Activated T-cell treated with anti-CD3 and anti-CD28 coated beads for 1 hour (primary cell): ENCODE measurements around the gene TMBIM1.
"Not testable (repeated sequence)": the region's sequence is repeated elsewhere in the genome, so short reads cannot be mapped to it uniquely, and the experiment has no call there.

Experiments
- DNase-seq: peaks from one replicate; pipeline ENCODE4 v3.0.0-alpha.2; 2020; ENCODE audit warnings: low read depth

Gene TMBIM1

GRCh38 chr2:218318241-218318640 is 25.9 kb upstream of the TMBIM1 start:
- DNase-seq, result no peak

DNA sequence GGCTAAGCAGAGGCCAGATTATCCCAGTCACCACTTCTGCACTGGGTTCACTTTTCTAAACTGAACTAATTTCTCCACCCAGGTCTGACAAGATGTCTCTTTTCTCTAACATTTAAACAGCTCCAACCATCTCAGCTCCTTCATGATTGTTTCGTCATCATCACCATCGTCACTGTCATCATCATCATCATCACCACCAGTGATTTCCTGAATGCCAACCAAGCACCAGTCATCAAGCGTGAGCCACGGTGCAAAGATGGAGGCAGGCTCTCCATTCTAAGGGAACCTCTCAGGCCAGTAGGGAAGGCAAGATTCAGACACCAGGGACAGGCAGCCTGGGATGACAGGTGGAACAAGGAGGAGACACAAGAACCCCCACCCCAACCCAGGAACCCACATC is 25.5 kb upstream of the TMBIM1 start:
- DNase-seq, result no peak

- no peak for DNase-seq
Measured at GRCh38 chr2:218317303-218317630, 25.0 kb upstream of the TMBIM1 start.

DNA sequence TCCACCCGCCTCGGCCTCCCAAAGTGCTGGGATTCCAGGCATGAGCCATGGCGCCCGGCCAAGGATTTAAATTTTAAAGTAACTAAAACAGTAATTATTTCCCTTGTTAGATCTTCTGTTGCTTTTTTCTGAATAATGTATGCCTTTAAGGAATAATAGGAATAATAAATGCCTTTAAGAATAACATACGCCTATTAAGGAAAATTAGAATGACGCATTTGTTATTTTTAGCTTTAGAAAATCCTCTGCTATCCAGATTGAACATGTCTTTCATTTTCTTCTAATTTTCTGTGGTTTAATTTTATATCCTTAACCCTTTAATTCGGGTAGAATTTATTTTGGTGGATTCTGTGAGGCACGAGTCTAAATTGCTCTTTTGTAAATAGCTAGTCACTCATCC is 23.1 kb upstream of the TMBIM1 start:
- DNase-seq, result no peak

DNA sequence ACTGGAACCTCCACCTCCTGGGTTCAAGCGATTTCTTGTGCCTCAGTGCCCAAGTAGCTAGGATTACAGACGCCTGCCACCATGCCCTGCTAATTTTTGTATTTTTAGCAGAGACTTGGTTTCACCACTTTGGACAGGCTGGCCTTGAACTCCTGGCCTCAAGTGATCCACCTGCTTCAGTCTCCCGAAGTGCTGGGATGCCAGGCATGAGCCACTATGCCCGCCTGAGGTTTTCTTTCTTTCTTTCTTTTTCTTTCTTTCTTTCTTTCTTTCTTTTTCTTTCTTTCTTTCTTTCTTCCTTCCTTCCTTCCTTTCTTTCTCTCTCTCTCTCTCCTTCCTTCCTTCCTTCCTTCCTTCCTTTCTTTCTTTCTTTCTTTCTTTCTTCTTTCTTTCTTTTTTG is 22.5 kb upstream of the TMBIM1 start:
- not testable (repeated sequence) for DNase-seq

DNA sequence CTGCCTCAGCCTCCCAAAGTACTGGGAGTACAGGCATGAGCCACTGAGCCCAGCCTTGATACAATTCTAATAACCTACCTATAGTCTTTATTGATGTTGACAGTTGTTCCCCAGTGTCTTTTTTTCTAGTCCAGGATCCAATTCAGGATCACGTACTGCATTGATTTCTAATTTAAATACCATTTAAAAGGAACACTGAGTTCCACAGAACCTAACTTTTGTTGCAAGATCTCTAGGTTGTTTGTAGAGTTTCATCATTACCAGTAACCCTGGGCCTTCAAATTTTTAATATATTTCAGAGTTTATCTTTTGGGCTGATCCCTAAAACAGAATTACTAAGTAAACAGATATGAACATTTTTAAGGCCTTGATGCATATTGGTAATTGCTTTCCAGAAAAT is 21.1 kb upstream of the TMBIM1 start:
- no peak for DNase-seq

GRCh38 chr2:218312267-218312756 is 20.0 kb upstream of the TMBIM1 start:
- no peak for DNase-seq

DNA sequence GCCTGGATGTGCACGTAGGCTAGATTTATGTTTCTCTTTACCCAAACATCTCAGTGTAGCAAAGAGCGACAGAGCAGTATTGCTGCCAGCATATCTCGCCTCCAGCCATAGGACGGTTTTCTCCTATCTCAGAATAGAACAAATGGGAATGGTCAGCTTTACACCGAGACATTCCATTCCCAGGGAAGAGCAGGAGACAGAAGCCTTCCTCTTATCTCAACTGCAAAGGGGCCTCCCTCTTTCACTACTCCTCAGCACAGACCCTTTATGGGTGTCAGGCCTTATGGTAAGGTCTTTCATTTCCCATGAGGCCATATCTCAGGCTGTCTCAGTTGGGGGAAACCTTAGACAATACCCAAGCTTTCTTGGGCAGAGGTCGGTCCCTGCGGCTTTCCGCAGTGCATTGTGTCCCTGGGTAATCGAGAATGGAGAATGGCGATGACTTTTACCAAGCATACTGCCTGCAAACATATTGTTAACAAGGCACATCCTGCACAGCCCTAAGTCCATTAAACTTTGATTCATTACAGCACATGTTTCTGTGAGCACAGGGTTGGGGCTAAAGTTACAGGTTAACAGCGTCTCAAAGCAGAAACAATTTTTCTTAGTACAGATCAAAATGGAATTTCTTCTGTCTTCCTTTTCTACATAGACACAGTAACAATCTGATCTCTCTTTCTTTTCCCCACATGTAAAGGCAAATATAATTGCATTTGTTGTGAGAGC is 19.4 kb upstream of the TMBIM1 start:
- not testable (repeated sequence) for DNase-seq

- DNase-seq, result no peak
Measured at GRCh38 chr2:218310853-218311540, 18.7 kb upstream of the TMBIM1 start.

DNA sequence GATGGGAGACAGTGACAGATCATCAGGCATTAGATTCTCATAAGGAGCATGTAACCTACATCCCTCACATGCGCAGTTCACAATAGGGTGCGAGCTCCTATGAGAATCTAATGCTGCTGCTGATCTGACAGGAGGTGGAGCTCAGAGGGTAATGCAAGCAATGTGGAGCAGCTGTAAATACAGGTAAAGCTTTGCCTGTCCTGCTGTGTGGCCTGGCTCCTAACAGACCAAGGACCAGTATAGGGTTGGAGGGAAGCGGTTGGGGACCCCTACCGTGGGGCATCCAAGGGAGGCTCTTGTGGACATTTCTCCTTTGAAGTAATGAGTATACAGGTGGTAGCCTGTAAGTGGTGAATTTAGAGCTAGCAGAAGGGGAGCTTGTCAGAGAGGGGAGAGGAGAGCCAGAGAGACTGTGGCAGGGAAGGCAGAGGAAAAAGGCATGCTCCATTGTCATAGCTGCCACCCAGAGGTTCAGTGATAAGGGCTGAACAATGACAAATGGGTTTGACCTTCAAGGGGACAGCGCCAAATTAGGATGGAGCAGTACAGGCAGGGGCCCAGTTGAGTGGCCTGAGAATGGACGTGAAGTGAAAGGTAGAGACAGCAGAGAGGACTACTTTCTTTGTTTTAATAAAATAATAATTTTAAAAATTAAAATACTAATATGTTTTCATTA is 15.2 kb upstream of the TMBIM1 start:
- no peak for DNase-seq

GRCh38 chr2:218306184-218306920 is 14.0 kb upstream of the TMBIM1 start:
- no peak for DNase-seq

DNA sequence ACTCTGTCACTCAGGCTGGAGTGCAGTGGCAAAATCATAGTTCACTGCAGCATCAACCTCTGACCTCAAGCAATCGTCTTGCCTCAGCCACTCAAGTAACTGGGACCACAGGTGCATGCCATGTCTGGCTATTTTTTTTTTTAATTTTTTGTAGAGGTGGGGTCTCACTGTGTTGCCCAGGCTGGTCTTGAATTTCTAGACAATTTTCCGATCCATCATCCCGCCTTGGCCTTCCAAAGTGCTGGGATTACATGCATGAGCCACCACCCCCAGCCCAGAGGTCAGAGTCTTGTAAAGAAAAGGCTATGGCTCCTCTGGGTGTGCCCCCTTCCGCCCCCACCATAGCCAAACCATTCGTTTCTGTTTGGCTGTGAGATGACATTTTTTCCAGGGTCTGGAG is 13.1 kb upstream of the TMBIM1 start:
- no peak for DNase-seq

DNA sequence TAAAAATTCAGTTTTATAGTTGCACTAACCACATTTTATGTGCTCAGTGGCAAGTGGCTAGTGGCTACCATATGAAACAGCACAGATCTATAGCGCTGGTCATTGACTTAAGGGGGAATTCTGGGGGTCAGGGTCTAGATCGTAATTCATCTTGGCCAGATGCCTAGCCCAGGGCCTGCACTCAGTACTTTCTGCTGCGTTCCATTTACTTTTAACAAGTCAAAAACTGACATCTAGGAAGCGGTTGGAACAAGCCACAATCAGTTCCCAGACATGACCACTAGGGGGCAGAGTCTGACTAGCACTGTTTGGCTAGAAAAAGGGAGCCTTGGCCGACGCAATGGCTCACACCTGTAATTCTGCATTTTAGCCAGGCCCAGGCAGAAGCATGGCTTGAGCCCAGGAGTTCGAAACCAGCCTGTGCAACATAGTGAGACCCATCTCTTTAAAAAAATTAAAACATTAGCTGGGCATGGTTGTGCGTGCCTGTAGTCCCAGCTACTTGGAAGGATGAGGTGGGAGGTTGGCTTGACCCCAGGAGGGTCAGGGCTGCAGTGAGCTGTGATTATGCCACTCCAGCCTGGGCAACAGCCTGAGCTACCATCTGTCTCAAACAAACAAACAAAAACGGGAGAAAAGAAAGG is 9.0 kb upstream of the TMBIM1 start:
- DNase-seq, result peak; percentile 83

DNA sequence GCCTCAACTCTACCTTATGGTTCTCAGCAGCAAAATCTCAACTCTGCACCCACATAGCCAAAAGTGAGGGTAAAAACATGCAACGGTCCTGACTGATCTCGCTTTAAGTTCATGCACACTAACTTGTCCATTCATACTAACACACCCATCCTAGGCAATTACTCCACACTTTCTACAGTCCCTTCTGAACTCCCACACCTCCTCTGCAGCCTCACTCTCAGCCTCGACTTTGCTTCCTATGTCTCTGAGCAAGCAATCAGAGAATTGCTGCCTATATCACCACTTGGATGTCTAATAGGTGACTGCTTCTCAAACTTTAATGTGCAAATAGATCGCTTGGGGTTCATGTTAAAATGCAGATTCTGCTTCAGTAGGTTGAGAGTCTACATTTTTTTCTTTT is 7.8 kb upstream of the TMBIM1 start:
- DNase-seq, result no peak

DNA sequence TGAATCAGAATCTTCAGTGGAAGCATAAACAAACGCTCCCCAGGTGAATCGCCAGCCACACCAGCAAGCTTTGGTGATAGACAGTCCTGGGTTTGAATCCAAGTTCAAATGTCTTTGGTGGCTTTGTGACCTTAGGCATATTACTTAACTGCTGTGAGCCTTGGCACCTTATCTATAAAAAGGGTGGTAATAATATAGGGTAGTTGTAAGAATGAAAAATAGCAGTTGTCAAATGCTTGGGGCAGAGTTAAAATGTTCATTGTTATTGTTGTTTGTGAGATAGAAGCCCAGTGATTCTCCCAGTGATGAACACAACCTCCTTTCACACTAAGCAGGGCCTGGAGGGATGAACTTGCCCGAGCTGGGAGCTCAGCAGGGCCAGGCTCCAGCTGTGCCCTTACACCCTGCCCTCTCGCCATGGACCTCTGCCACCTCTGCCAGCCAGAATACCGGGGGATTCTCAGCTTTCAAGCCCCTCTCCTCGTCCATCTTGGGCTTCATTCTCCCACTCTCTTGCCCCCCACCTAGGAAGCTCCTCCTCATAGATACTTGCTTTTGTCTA is 6.1 kb upstream of the TMBIM1 start:
- no peak for DNase-seq

- DNase-seq, result no peak
Measured at GRCh38 chr2:218296847-218297246, 4.5 kb upstream of the TMBIM1 start.

DNA sequence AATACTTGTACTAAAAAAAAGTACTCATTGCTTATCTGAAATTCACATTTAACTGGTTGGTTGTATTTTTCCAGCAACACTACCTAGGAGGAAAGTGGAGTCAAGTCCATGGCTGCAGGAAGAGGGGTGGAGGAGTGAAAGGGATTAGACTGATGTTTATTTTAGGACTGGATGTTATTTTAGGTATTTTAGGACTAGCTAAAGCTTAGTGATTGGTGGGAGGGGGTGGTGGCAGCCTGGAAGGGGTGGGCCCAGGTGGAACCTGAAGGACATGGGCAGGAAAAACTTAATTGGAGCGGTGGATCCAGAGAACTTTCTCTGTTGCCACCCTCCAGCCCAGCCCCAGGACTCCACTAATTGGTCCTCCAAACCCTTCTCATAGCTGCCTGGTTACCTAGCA is 3.9 kb upstream of the TMBIM1 start:
- DNase-seq, result no peak

- no peak for DNase-seq
Measured at GRCh38 chr2:218295029-218295428, 2.7 kb upstream of the TMBIM1 start.

GRCh38 chr2:218294430-218295022 is 2.2 kb upstream of the TMBIM1 start:
- no peak for DNase-seq

- no peak for DNase-seq
Measured at GRCh38 chr2:218293715-218294429, 1.6 kb upstream of the TMBIM1 start.
